ENCODE data around the gene TPBGL. TPM values are rescaled to one million over a fixed set of nuclear protein-coding genes. Genes with fewer than 3 reads are reported as not detected.

The TPBGL gene
- polyA plus RNA-seq, 1 of the 3 experiments (the other 2 are of a cell fraction), result 0.03 TPM

DNA sequence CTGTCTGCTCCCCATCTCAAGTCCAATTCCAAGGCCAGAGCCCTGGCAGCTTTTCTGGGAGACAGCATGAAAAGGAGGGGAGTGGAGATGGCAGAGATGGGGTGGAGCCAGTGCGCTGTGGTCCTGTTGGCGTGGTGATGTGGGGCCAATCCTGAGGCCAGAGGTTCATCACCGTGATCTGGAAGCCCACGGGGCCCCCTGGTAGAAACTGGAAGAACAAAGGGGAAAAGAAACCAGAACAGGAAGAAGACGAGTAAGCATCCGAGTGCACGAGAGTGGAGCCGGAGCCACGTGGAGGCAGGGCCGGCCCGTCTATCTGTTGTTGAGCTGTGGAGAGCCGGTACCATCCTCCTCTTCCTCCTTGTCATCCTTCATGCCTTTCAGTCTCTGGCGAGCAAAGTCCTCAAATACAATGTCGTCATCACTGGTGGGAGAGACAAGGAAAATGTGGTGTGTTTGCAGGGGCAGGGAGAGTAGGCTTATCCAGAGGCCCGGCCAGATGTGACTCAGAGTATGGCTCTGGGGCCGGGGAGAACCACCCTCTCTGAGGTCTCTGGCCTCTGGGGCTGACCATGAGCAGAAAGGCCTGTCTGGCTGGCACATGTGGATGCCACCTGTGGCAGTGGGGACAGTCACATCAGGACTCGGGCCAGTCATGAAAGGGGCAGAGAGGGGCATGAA is 25.4 kb downstream of the TPBGL start:
- no peaks in the 10 kb centered on the region for H3K79me2 ChIP-seq (ENCODE audit: insufficient read depth)
- peaks cover under 1% of the 10 kb centered on the region for H3F3A ChIP-seq (replicated peaks; ENCODE audit: insufficient read depth)
- no peak overlapping the region for H3K4me2 ChIP-seq
- peaks cover 0 to 12% of the 10 kb centered on the region in 2 experiments; a peak in 1 of 4 replicates for H3K4me1 ChIP-seq (ENCODE audit: control insufficient read depth in 1 of 2, insufficient read depth in 2 of 2, low read depth in 1 of 2, low read length in 1 of 2)
- CTCF ChIA-PET, result interaction anchor here (0.8 to 3.2 kb wide), 6 partner anchors 14 to 126 kb away, joined by 3 to 13 read pairs (median 4); no protein-coding TSS in a partner anchor
- POLR2A ChIA-PET, result no interaction called here
- TF ChIP-seq GABPA (IDR thresholded peaks at IDR 0.05; ENCODE audit: low read depth) (no peak), ELF1 (IDR thresholded peaks at IDR 0.05) (no peak), IRF3 (IDR thresholded peaks at IDR 0.05; ENCODE audit: low read depth, low read length) (no peak), RAD21 (IDR thresholded peaks at IDR 0.05; ENCODE audit: low read length) (no peak), JUND (IDR thresholded peaks at IDR 0.05) (no peak), REST (IDR thresholded peaks at IDR 0.05; ENCODE audit: low read depth, low read length) (no peak), POLR2AphosphoS5 (IDR thresholded peaks at IDR 0.05; ENCODE audit: low read depth, low read length) (no peak), SMC3 (IDR thresholded peaks at IDR 0.05; ENCODE audit: low read depth, low read length) (no peak), ZBTB33 (IDR thresholded peaks at IDR 0.05; ENCODE audit: borderline replicate concordance, low read depth) (no peak), RFX5 (IDR thresholded peaks at IDR 0.05; ENCODE audit: low read length) (no peak), MXI1 (IDR thresholded peaks at IDR 0.05; ENCODE audit: low read depth, low read length) (no peak), TAF1 (IDR thresholded peaks at IDR 0.05; ENCODE audit: borderline replicate concordance, low read depth, low read length) (no peak), TCF12 (IDR thresholded peaks at IDR 0.05) (no peak), FOXM1 (IDR thresholded peaks at IDR 0.05; ENCODE audit: low read depth) (no peak), EZH2phosphoT487 (IDR thresholded peaks at IDR 0.05; ENCODE audit: borderline replicate concordance, low read depth) (no peak)
- TF ChIP-seq, protein P1, sequence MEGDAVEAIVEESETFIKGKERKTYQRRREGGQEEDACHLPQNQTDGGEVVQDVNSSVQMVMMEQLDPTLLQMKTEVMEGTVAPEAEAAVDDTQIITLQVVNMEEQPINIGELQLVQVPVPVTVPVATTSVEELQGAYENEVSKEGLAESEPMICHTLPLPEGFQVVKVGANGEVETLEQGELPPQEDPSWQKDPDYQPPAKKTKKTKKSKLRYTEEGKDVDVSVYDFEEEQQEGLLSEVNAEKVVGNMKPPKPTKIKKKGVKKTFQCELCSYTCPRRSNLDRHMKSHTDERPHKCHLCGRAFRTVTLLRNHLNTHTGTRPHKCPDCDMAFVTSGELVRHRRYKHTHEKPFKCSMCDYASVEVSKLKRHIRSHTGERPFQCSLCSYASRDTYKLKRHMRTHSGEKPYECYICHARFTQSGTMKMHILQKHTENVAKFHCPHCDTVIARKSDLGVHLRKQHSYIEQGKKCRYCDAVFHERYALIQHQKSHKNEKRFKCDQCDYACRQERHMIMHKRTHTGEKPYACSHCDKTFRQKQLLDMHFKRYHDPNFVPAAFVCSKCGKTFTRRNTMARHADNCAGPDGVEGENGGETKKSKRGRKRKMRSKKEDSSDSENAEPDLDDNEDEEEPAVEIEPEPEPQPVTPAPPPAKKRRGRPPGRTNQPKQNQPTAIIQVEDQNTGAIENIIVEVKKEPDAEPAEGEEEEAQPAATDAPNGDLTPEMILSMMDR (IDR thresholded peaks at IDR 0.05), result no peak
- TF ChIP-seq, protein P2, sequence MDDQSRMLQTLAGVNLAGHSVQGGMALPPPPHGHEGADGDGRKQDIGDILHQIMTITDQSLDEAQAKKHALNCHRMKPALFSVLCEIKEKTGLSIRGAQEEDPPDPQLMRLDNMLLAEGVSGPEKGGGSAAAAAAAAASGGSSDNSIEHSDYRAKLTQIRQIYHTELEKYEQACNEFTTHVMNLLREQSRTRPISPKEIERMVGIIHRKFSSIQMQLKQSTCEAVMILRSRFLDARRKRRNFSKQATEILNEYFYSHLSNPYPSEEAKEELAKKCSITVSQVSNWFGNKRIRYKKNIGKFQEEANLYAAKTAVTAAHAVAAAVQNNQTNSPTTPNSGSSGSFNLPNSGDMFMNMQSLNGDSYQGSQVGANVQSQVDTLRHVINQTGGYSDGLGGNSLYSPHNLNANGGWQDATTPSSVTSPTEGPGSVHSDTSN (IDR thresholded peaks at IDR 0.05), result no peak
- 80% methylated on average over 17 of the region's 17 CpGs for WGBS (ENCODE audit: low lambda C conversion rate)
- no peaks in the 10 kb centered on the region for H3K9me3 ChIP-seq
- no peak overlapping the region for H2AFZ ChIP-seq (ENCODE audit: low read depth)
- no peak overlapping the region for H3K9ac ChIP-seq
- H3K9me2 ChIP-seq, result no peaks in the 10 kb centered on the region
- H3K4me3 ChIP-seq (ENCODE audit: low read depth in 2 of 2, low read length in 1 of 2), result no peak overlapping the region
- DNase-seq, result peak; percentile 65
- no peaks in the 10 kb centered on the region for H3K36me3 ChIP-seq (replicated peaks in 1 of 2; ENCODE audit: control insufficient read depth in 1 of 2, insufficient read depth in 2 of 2, low read length in 1 of 2)
- no peaks in the 10 kb centered on the region for H3K27me3 ChIP-seq (ENCODE audit: insufficient read depth)
- no peak overlapping the region for H3K27ac ChIP-seq (ENCODE audit: low read depth in 2 of 2, low read length in 1 of 2)
- H4K20me1 ChIP-seq (ENCODE audit: insufficient read depth), result no peaks in the 10 kb centered on the region
